DOHH2 (cell line): Measurements from ENCODE around the gene MACROD1.

Source experiments
- H3F3A ChIP-seq: fragments of 200-600 bp; sonication (generic), shearing (Covaris generic); 2 replicates; pipeline ENCODE4 v1.6.0; 2016; ENCODE audit warnings: antibody characterized with exemption, mild to moderate bottlenecking; ENCODE audit not compliant: control insufficient read depth, insufficient read depth
- H3K27ac ChIP-seq: fragments of 200-600 bp; sonication (generic); 2 replicates; pipeline ENCODE4 v1.5.1; 2014; ENCODE audit warnings: low read depth, mild to moderate bottlenecking, low read length, moderate library complexity
- H3K27me3 ChIP-seq: fragments of 200-600 bp; sonication (generic); 2 replicates; pipeline ENCODE4 v1.6.1; 2014; ENCODE audit warnings: mild to moderate bottlenecking, low read length, mixed read lengths; ENCODE audit not compliant: control insufficient read depth
- H3K36me3 ChIP-seq: fragments of 200-600 bp; sonication (generic); 2 replicates; pipeline ENCODE4 v1.6.1; 2014; ENCODE audit warnings: mild to moderate bottlenecking, low read length, moderate library complexity, mixed read lengths; ENCODE audit not compliant: control insufficient read depth
- H3K4me1 ChIP-seq: fragments of 200-600 bp; sonication (generic); 2 replicates; pipeline ENCODE4 v1.6.1; 2014; ENCODE audit warnings: mild to moderate bottlenecking, low read length, mixed read lengths; ENCODE audit not compliant: control insufficient read depth
- H3K4me2 ChIP-seq: fragments of 200-600 bp; sonication (generic); 2 replicates; pipeline ENCODE4 v1.6.0; 2014; ENCODE audit warnings: mild to moderate bottlenecking, low read length, moderate library complexity
- H3K4me3 ChIP-seq: fragments of 200-600 bp; sonication (generic); 2 replicates; pipeline ENCODE4 v1.5.1; 2014; ENCODE audit warnings: mild to moderate bottlenecking, low read length, mixed read lengths
- H3K79me2 ChIP-seq: fragments of 200-600 bp; sonication (generic); 2 replicates; pipeline ENCODE4 v1.6.1; 2014; ENCODE audit warnings: mild to moderate bottlenecking, low read length, mixed read lengths; ENCODE audit not compliant: control insufficient read depth
- H3K9me2 ChIP-seq: fragments of 200-600 bp; sonication (generic); replicated peaks from 2 replicates; pipeline ENCODE4 v1.6.1; 2014; ENCODE audit warnings: mild to moderate bottlenecking, low read length, mixed read lengths; ENCODE audit not compliant: control insufficient read depth
- H3K9me3 ChIP-seq: fragments of 200-600 bp; sonication (generic); 2 replicates; pipeline ENCODE4 v1.6.1; 2014; ENCODE audit warnings: antibody characterized with exemption, low read length, mixed read lengths; ENCODE audit not compliant: control insufficient read depth, insufficient read depth
- H4K20me1 ChIP-seq: fragments of 200-600 bp; sonication (generic); 2 replicates; pipeline ENCODE4 v1.6.0; 2014; ENCODE audit warnings: low read depth, mild to moderate bottlenecking, antibody characterized with exemption, low read length, moderate library complexity; ENCODE audit not compliant: control insufficient read depth, insufficient read depth
- EZH2phosphoT487 ChIP-seq: fragments of 200-600 bp; sonication (generic); IDR thresholded peaks from 2 replicates; pipeline ENCODE4 v1.6.1; 2017; ENCODE audit warnings: borderline replicate concordance, mild to moderate bottlenecking, antibody characterized with exemption, low read length, moderate library complexity, mixed read lengths
- TF ChIP-seq, protein P1 (sequence below): fragments of 200-600 bp; sonication (generic); IDR thresholded peaks from one replicate; pipeline ENCODE4 v1.5.1; 2014; ENCODE audit warnings: antibody characterized with exemption, mild to moderate bottlenecking, low read depth, low read length; ENCODE audit not compliant: poor library complexity, severe bottlenecking

Gene MACROD1

DNA sequence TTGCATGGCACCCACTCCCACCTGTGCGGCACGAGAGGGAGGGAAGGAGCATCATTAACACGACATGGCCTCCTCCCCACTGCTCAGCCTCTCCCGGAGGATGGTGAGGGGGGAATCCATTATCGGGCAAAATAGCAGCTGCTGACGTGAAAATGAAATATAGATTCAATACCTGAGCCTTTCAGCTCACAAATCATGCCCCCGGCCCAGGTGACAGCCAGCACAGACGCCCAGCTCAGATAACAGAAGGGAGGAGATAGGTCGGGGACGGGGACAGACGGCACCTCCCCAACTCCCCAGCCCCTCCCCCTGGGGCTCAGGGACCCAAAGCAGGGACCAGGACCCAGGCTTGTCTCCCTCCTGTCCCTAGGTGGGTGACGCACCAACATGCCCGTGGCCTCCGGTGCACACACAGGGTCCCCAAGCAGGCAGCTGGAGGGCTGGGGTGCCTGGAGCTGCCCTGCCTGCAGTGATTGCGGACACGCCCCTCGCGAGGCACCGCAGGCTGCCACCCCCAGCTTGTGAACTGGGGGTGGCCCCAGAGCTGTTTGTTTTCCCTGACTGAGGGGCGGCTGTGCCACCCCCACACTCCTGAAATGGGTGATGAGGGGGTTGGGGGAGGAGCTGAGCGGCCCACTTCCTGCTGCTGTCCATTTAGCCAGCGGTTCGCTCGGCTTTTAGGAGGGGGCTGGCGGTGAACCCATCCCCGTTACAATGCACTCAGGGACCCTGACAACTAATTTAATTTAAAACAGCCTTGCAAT lies 98.5 kb downstream of the MACROD1 start:
- no peaks in the 10 kb centered on the region for H3F3A ChIP-seq
- H3K27ac ChIP-seq, result no peak overlapping the region
- no peaks in the 10 kb centered on the region for H3K79me2 ChIP-seq
- H4K20me1 ChIP-seq, result no peaks in the 10 kb centered on the region
- H3K36me3 ChIP-seq, result no peaks in the 10 kb centered on the region
- no peaks in the 10 kb centered on the region for H3K27me3 ChIP-seq
- TF ChIP-seq, protein P1, sequence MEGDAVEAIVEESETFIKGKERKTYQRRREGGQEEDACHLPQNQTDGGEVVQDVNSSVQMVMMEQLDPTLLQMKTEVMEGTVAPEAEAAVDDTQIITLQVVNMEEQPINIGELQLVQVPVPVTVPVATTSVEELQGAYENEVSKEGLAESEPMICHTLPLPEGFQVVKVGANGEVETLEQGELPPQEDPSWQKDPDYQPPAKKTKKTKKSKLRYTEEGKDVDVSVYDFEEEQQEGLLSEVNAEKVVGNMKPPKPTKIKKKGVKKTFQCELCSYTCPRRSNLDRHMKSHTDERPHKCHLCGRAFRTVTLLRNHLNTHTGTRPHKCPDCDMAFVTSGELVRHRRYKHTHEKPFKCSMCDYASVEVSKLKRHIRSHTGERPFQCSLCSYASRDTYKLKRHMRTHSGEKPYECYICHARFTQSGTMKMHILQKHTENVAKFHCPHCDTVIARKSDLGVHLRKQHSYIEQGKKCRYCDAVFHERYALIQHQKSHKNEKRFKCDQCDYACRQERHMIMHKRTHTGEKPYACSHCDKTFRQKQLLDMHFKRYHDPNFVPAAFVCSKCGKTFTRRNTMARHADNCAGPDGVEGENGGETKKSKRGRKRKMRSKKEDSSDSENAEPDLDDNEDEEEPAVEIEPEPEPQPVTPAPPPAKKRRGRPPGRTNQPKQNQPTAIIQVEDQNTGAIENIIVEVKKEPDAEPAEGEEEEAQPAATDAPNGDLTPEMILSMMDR, result no peak
- TF ChIP-seq EZH2phosphoT487, result no peak
- no peak overlapping the region for H3K4me3 ChIP-seq
- no peaks in the 10 kb centered on the region for H3K9me2 ChIP-seq
- no peaks in the 10 kb centered on the region for H3K4me1 ChIP-seq
- H3K4me2 ChIP-seq, result no peak overlapping the region
- no peaks in the 10 kb centered on the region for H3K9me3 ChIP-seq

DNA sequence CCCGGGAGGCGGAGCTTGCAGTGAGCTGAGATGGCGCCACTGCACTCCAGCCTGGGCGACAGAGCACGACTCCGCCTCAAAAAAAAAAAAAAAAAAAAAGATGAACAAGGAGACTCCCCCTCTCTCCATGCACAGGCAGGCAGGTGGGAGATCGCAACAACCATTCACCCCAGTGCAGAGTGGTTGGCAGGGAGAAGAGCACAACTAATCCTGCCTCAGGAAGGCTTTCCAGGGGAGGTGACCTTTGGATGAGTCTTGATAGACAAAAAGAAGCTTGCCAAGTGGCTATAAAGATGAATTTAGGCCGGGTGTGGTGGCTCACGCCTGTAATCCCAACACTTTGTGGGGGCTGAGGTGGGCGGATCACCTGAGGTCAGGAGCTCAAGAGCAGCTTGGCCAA lies 100.2 kb downstream of the MACROD1 start:
- Histone ChIP-seq H3K36me3 (no peaks in the 10 kb centered on the region), H3K27me3 (peaks cover 8% of the 10 kb centered on the region), H3K4me3 (no peak overlapping the region), H3K4me2 (no peak overlapping the region), H4K20me1 (no peaks in the 10 kb centered on the region), H3K9me3 (no peaks in the 10 kb centered on the region), H3K9me2 (no peaks in the 10 kb centered on the region), H3F3A (no peaks in the 10 kb centered on the region), H3K79me2 (no peaks in the 10 kb centered on the region), H3K4me1 (peaks cover 7% of the 10 kb centered on the region), H3K27ac (no peak overlapping the region)
- TF ChIP-seq, protein P1, result no peak

DNA sequence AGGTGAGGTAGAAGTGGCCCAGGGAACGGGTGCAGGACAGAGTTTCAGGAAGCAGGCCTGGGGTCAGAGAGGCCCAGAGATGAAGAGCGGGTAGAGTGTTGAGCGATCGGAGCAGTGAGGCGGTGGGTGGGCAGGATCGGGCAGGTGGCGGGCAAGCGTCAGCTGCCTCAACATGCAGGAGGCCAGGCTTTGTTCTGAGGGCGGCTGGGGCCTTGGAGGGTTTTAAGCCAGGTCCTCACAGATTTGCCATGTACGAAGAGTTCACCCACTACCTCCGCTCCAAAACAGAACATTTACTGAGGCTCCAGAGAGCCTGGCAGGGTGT lies 100.8 kb downstream of the MACROD1 start:
- no peak for TF ChIP-seq EZH2phosphoT487
- TF ChIP-seq, protein P1, result no peak

More for the DNA sequence above, 100.8 kb downstream of the MACROD1 start:
- Histone ChIP-seq H3F3A (no peaks in the 10 kb centered on the region), H3K27me3 (peaks cover 11% of the 10 kb centered on the region), H4K20me1 (no peaks in the 10 kb centered on the region), H3K79me2 (no peaks in the 10 kb centered on the region), H3K4me3 (no peak overlapping the region), H3K36me3 (no peaks in the 10 kb centered on the region), H3K9me3 (no peaks in the 10 kb centered on the region), H3K4me2 (no peak overlapping the region), H3K4me1 (peaks cover 11% of the 10 kb centered on the region), H3K9me2 (no peaks in the 10 kb centered on the region), H3K27ac (no peak overlapping the region)
